ENCODE data around the gene ACBD6. TPM values are rescaled to one million over a fixed set of nuclear protein-coding genes. Genes with fewer than 3 reads are reported as not detected.

Gene ACBD6
- total RNA-seq, 2 donors from 2014 or later, result 44.0 to 53.5 TPM

DNA sequence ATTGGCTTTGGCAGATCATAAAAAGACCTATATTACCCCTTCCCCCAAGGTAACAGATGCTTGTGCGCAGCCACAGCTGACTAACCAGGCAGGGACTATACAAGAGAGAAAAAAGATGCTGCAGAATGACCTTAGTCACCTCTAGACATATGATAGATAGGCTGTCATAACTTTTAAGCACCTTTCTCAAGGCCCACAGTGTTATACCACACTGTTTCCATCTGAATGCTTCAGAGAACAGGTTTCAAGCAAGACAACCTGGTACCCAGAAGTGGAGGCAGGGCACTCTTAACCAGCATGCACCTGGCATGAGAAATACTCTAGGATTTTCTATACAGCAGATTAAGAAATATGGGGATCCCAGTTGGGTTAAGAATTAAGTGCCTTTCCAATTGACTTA is 43.6 kb upstream of the ACBD6 start:
- no peaks in the 10 kb centered on the region for H3K9me3 ChIP-seq
- H3K4me3 ChIP-seq, result no peak overlapping the region
- DNase-seq (ENCODE audit: low spot score) (no peak), ATAC-seq (ENCODE audit: insufficient number of reproducible peaks, low FRiP score, low read depth) (no peak)
- H3K27me3 ChIP-seq (replicated peaks; ENCODE audit: insufficient read depth), result no peaks in the 10 kb centered on the region
- H3K36me3 ChIP-seq, result no peaks in the 10 kb centered on the region
- peaks cover 19 to 38% of the 10 kb centered on the region in 2 donors for H3K4me1 ChIP-seq (ENCODE audit: control insufficient read depth in 1 of 2, low read depth in 2 of 2)
- TF ChIP-seq, protein P1, sequence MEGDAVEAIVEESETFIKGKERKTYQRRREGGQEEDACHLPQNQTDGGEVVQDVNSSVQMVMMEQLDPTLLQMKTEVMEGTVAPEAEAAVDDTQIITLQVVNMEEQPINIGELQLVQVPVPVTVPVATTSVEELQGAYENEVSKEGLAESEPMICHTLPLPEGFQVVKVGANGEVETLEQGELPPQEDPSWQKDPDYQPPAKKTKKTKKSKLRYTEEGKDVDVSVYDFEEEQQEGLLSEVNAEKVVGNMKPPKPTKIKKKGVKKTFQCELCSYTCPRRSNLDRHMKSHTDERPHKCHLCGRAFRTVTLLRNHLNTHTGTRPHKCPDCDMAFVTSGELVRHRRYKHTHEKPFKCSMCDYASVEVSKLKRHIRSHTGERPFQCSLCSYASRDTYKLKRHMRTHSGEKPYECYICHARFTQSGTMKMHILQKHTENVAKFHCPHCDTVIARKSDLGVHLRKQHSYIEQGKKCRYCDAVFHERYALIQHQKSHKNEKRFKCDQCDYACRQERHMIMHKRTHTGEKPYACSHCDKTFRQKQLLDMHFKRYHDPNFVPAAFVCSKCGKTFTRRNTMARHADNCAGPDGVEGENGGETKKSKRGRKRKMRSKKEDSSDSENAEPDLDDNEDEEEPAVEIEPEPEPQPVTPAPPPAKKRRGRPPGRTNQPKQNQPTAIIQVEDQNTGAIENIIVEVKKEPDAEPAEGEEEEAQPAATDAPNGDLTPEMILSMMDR (IDR thresholded peaks at IDR 0.05), result no peak
- H3K27ac ChIP-seq, result no peak overlapping the region

DNA sequence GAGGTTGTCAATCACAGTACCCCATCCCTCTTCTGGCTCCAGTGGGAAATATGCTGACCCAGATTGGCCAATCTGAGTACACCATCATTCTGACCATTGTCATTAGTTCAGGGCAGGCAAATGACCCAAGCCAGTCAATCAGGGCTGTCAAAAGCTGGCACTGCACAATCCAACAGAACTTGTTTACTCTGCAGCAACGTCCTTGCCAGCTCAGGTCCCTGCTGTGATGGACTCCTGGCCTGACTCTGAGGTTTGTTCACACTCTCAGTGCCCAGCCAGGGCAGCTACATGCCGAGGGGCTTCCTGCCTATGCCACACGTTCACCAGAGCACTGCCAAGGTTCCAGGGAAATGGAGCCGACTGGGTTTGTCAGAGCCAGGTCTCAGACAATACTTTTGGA is 41.7 kb upstream of the ACBD6 start:
- ATAC-seq (ENCODE audit: insufficient number of reproducible peaks, low FRiP score, low read depth), result no peak
- no peaks in the 10 kb centered on the region for H3K9me3 ChIP-seq
- H3K36me3 ChIP-seq, result no peaks in the 10 kb centered on the region
- DNase-seq (ENCODE audit: low spot score), result no peak
- no peaks in the 10 kb centered on the region for H3K27me3 ChIP-seq (replicated peaks; ENCODE audit: insufficient read depth)
- H3K27ac ChIP-seq, result peak overlapping the region; percentile 77 to 89
- TF ChIP-seq, protein P1 (IDR thresholded peaks at IDR 0.05), result no peak
- H3K4me3 ChIP-seq, result no peak overlapping the region
- H3K4me1 ChIP-seq (ENCODE audit: control insufficient read depth in 1 of 2, low read depth in 2 of 2), result peaks cover 25 to 53% of the 10 kb centered on the region in 2 donors

DNA sequence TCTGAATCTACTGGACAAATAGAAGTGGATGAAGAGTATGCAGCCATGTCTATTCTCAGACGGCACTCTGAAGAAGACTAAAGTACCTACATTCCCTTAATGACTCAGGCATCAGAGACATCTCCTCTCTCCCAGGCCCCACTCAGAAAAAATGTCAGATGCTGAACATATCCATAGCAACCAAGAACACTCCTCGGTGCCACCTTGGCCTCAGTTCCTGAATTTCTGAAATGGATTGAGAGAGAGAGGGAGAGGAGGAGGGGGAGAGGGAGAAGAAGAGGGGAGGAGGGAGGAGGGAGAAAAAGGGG is 40.4 kb upstream of the ACBD6 start:
- Histone ChIP-seq H3K4me1 (ENCODE audit: control insufficient read depth in 1 of 2, low read depth in 2 of 2) (peaks cover 25 to 53% of the 10 kb centered on the region in 2 donors), H3K27me3 (replicated peaks; ENCODE audit: insufficient read depth) (no peaks in the 10 kb centered on the region), H3K36me3 (no peaks in the 10 kb centered on the region), H3K4me3 (peak overlapping the region; percentile 6), H3K27ac (peak overlapping the region; percentile 77 to 89), H3K9me3 (no peaks in the 10 kb centered on the region)
- DNase-seq (ENCODE audit: low spot score) (peak; percentile 31), ATAC-seq (ENCODE audit: insufficient number of reproducible peaks, low FRiP score, low read depth) (peak; percentile 32)
- TF ChIP-seq, protein P1 (IDR thresholded peaks at IDR 0.05), result no peak

DNA sequence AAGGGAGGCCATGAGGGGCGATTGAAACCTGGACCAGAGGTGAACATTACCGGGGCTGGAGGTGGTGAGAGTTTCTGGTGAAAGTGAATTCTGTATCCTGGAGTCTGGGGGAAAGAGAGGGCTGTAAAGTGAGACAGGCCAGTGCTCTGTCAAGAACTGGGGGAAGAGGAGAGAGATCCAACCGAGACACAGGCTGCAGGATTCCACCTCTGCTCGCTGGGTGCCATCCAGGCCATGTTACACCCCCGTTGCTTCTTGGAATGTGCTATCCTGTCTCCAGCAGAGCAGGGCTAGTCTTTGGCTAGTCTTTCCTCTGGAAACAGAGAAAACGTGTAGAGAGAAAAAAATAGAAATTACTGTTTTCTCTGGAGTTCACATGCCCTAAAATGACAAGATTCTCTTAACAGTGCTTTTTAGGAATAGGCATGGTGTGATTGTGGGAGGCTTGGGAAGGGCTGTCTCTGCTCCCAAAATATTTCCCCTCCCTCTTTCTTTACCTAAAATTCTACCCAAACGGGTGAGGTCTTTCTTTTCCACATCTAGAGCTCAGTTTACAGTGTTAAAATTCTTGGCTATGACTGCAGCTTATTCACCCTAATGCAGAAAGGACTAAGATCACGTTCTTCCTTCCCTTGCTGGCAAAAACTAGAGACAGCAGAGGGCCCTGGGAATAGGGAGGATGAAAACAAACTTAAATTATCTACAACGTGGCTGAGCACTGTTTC is 39.9 kb upstream of the ACBD6 start:
- no peaks in the 10 kb centered on the region for H3K36me3 ChIP-seq
- no peaks in the 10 kb centered on the region for H3K27me3 ChIP-seq (replicated peaks; ENCODE audit: insufficient read depth)
- no peaks in the 10 kb centered on the region for H3K9me3 ChIP-seq
- peak overlapping the region; percentile 6 for H3K4me3 ChIP-seq
- H3K4me1 ChIP-seq (ENCODE audit: control insufficient read depth in 1 of 2, low read depth in 2 of 2), result peaks cover 25 to 53% of the 10 kb centered on the region in 2 donors
- peak overlapping the region; percentile 77 to 89 for H3K27ac ChIP-seq
- ATAC-seq (ENCODE audit: insufficient number of reproducible peaks, low FRiP score, low read depth) (no peak), DNase-seq (ENCODE audit: low spot score) (no peak)
- TF ChIP-seq, protein P1 (IDR thresholded peaks at IDR 0.05), result no peak

DNA sequence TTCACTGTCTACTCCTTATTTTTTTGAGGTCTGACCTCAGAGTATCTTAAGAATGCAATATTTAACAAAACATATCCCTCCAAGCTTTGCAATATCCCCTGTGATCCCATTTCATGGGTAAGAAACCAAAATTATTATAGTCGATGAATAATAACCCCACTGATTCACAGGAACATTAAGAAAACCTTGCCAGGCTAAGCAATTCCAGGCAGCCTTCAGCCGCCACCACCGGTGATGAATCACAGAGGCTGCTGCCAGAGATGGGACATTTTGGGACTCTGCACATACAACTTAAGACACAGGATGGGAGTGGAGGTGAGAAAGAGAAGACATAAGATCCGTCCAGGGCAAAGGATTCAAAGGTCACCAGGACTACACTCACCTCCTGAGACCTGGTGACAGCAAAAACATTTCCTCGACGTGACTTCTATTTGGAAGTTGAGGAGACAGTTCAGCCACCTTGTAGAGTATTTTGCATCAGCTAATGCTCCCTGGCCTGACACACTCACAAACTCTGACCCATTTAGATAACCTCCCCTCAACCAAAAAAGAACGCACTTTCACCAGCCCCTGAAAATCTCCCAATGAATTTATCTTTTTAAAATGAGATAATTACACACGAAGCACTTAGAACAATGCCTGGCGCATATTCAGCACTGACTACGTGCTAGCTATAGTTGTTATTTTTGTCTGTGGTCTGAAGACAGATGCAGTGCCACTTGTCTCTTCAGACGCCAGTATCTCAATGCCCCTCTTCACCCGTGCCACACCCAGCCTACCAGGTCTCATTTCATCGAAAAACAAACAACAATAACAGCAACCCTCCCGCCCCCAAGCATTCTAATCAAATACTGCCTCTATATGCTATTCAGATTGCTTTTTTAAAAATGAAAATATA is 38.6 kb upstream of the ACBD6 start:
- no peak for ATAC-seq (ENCODE audit: insufficient number of reproducible peaks, low FRiP score, low read depth)

More for the DNA sequence above, 38.6 kb upstream of the ACBD6 start:
- Histone ChIP-seq H3K36me3 (no peaks in the 10 kb centered on the region), H3K27me3 (replicated peaks; ENCODE audit: insufficient read depth) (no peaks in the 10 kb centered on the region), H3K9me3 (no peaks in the 10 kb centered on the region), H3K4me3 (no peak overlapping the region), H3K27ac (peak overlapping the region; percentile 77 to 89), H3K4me1 (ENCODE audit: control insufficient read depth in 1 of 2, low read depth in 2 of 2) (peaks cover 25 to 53% of the 10 kb centered on the region in 2 donors)
- TF ChIP-seq, protein P1 (IDR thresholded peaks at IDR 0.05), result no peak
- DNase-seq (ENCODE audit: low spot score), result peak; percentile 39
